ENCODE data around the gene KCNMA1.

KCNMA1 gene

GRCh38 chr10:77226020-77226419 is 411.6 kb downstream of the KCNMA1 start:
- Histone ChIP-seq H3K9me3 (ENCODE audit: control insufficient read depth, low read depth, low read length) (no peaks in the 10 kb centered on the region), H3K36me3 (ENCODE audit: control insufficient read depth, low read depth, low read length) (no peaks in the 10 kb centered on the region), H3K4me1 (ENCODE audit: control insufficient read depth, low read depth, low read length) (no peaks in the 10 kb centered on the region)

GRCh38 chr10:77223526-77224460 is 413.8 kb downstream of the KCNMA1 start:
- Histone ChIP-seq H3K27me3 (ENCODE audit: control insufficient read depth, insufficient read depth, low read length) (no peaks in the 10 kb centered on the region), H3K9ac (ENCODE audit: low read length) (no peak overlapping the region), H3K4me3 (ENCODE audit: low read length) (no peak overlapping the region), H3K9me3 (ENCODE audit: control insufficient read depth, low read depth, low read length) (no peaks in the 10 kb centered on the region), H3K36me3 (ENCODE audit: control insufficient read depth, low read depth, low read length) (no peaks in the 10 kb centered on the region), H3K27ac (ENCODE audit: low read length) (no peak overlapping the region), H3K4me1 (ENCODE audit: control insufficient read depth, low read depth, low read length) (no peaks in the 10 kb centered on the region)

More at GRCh38 chr10:77226020-77226419, 411.6 kb downstream of the KCNMA1 start:
- H3K4me3 ChIP-seq (ENCODE audit: low read length) = no peak overlapping the region
- H3K9ac ChIP-seq (ENCODE audit: low read length) = no peak overlapping the region
- no peaks in the 10 kb centered on the region for H3K27me3 ChIP-seq (ENCODE audit: control insufficient read depth, insufficient read depth, low read length)
- H3K27ac ChIP-seq (ENCODE audit: low read length) = no peak overlapping the region

GRCh38 chr10:77220150-77220549 is 417.5 kb downstream of the KCNMA1 start:
- no peak overlapping the region for H3K9ac ChIP-seq (ENCODE audit: low read length)
- H3K36me3 ChIP-seq (ENCODE audit: control insufficient read depth, low read depth, low read length) = no peaks in the 10 kb centered on the region
- no peaks in the 10 kb centered on the region for H3K9me3 ChIP-seq (ENCODE audit: control insufficient read depth, low read depth, low read length)
- H3K27me3 ChIP-seq (ENCODE audit: control insufficient read depth, insufficient read depth, low read length) = no peaks in the 10 kb centered on the region
- H3K4me1 ChIP-seq (ENCODE audit: control insufficient read depth, low read depth, low read length) = no peaks in the 10 kb centered on the region
- no peak overlapping the region for H3K4me3 ChIP-seq (ENCODE audit: low read length)
- H3K27ac ChIP-seq (ENCODE audit: low read length) = no peak overlapping the region

- Histone ChIP-seq H3K27me3 (ENCODE audit: control insufficient read depth, insufficient read depth, low read length) (no peaks in the 10 kb centered on the region), H3K9me3 (ENCODE audit: control insufficient read depth, low read depth, low read length) (no peaks in the 10 kb centered on the region), H3K4me1 (ENCODE audit: control insufficient read depth, low read depth, low read length) (no peaks in the 10 kb centered on the region), H3K27ac (ENCODE audit: low read length) (no peak overlapping the region), H3K4me3 (ENCODE audit: low read length) (no peak overlapping the region), H3K36me3 (ENCODE audit: control insufficient read depth, low read depth, low read length) (no peaks in the 10 kb centered on the region), H3K9ac (ENCODE audit: low read length) (no peak overlapping the region)
These were observed 418.6 kb downstream of the KCNMA1 start for GRCh38 chr10:77219046-77219445.

GRCh38 chr10:77214799-77215198 is 422.8 kb downstream of the KCNMA1 start:
- Histone ChIP-seq H3K27ac (ENCODE audit: low read length) (no peak overlapping the region), H3K9me3 (ENCODE audit: control insufficient read depth, low read depth, low read length) (no peaks in the 10 kb centered on the region), H3K27me3 (ENCODE audit: control insufficient read depth, insufficient read depth, low read length) (no peaks in the 10 kb centered on the region), H3K4me1 (ENCODE audit: control insufficient read depth, low read depth, low read length) (no peaks in the 10 kb centered on the region), H3K36me3 (ENCODE audit: control insufficient read depth, low read depth, low read length) (no peaks in the 10 kb centered on the region), H3K9ac (ENCODE audit: low read length) (no peak overlapping the region), H3K4me3 (ENCODE audit: low read length) (no peak overlapping the region)

- no peaks in the 10 kb centered on the region for H3K36me3 ChIP-seq (ENCODE audit: control insufficient read depth, low read depth, low read length)
- H3K27me3 ChIP-seq (ENCODE audit: control insufficient read depth, insufficient read depth, low read length) = no peaks in the 10 kb centered on the region
- H3K9me3 ChIP-seq (ENCODE audit: control insufficient read depth, low read depth, low read length) = no peaks in the 10 kb centered on the region
- no peak overlapping the region for H3K27ac ChIP-seq (ENCODE audit: low read length)
- H3K4me1 ChIP-seq (ENCODE audit: control insufficient read depth, low read depth, low read length) = no peaks in the 10 kb centered on the region
- no peak overlapping the region for H3K9ac ChIP-seq (ENCODE audit: low read length)
- H3K4me3 ChIP-seq (ENCODE audit: low read length) = no peak overlapping the region
These were observed 425.0 kb downstream of the KCNMA1 start for GRCh38 chr10:77212632-77213031.

GRCh38 chr10:77210645-77211044 is 427.0 kb downstream of the KCNMA1 start:
- Histone ChIP-seq H3K9me3 (ENCODE audit: control insufficient read depth, low read depth, low read length) (no peaks in the 10 kb centered on the region), H3K36me3 (ENCODE audit: control insufficient read depth, low read depth, low read length) (no peaks in the 10 kb centered on the region), H3K27ac (ENCODE audit: low read length) (no peak overlapping the region), H3K9ac (ENCODE audit: low read length) (no peak overlapping the region), H3K4me3 (ENCODE audit: low read length) (no peak overlapping the region), H3K4me1 (ENCODE audit: control insufficient read depth, low read depth, low read length) (no peaks in the 10 kb centered on the region), H3K27me3 (ENCODE audit: control insufficient read depth, insufficient read depth, low read length) (no peaks in the 10 kb centered on the region)

GRCh38 chr10:77208684-77209256 is 428.8 kb downstream of the KCNMA1 start:
- Histone ChIP-seq H3K4me1 (ENCODE audit: control insufficient read depth, low read depth, low read length) (no peaks in the 10 kb centered on the region), H3K4me3 (ENCODE audit: low read length) (no peak overlapping the region), H3K36me3 (ENCODE audit: control insufficient read depth, low read depth, low read length) (no peaks in the 10 kb centered on the region), H3K9me3 (ENCODE audit: control insufficient read depth, low read depth, low read length) (no peaks in the 10 kb centered on the region), H3K27me3 (ENCODE audit: control insufficient read depth, insufficient read depth, low read length) (no peaks in the 10 kb centered on the region), H3K9ac (ENCODE audit: low read length) (no peak overlapping the region), H3K27ac (ENCODE audit: low read length) (no peak overlapping the region)

- Histone ChIP-seq H3K9ac (ENCODE audit: low read length) (no peak overlapping the region), H3K4me3 (ENCODE audit: low read length) (no peak overlapping the region), H3K9me3 (ENCODE audit: control insufficient read depth, low read depth, low read length) (no peaks in the 10 kb centered on the region), H3K27ac (ENCODE audit: low read length) (no peak overlapping the region), H3K27me3 (ENCODE audit: control insufficient read depth, insufficient read depth, low read length) (no peaks in the 10 kb centered on the region), H3K4me1 (ENCODE audit: control insufficient read depth, low read depth, low read length) (no peaks in the 10 kb centered on the region), H3K36me3 (ENCODE audit: control insufficient read depth, low read depth, low read length) (no peaks in the 10 kb centered on the region)
These were observed 429.8 kb downstream of the KCNMA1 start for GRCh38 chr10:77207828-77208185.

- no peaks in the 10 kb centered on the region for H3K9me3 ChIP-seq (ENCODE audit: control insufficient read depth, low read depth, low read length)
- H3K27me3 ChIP-seq (ENCODE audit: control insufficient read depth, insufficient read depth, low read length) = no peaks in the 10 kb centered on the region
- no peaks in the 10 kb centered on the region for H3K4me1 ChIP-seq (ENCODE audit: control insufficient read depth, low read depth, low read length)
- no peak overlapping the region for H3K9ac ChIP-seq (ENCODE audit: low read length)
- H3K27ac ChIP-seq (ENCODE audit: low read length) = no peak overlapping the region
- H3K4me3 ChIP-seq (ENCODE audit: low read length) = no peak overlapping the region
- H3K36me3 ChIP-seq (ENCODE audit: control insufficient read depth, low read depth, low read length) = no peaks in the 10 kb centered on the region
These were observed 430.3 kb downstream of the KCNMA1 start for GRCh38 chr10:77207182-77207827.

- H3K27me3 ChIP-seq (ENCODE audit: control insufficient read depth, insufficient read depth, low read length) = no peaks in the 10 kb centered on the region
- H3K27ac ChIP-seq (ENCODE audit: low read length) = no peak overlapping the region
- no peak overlapping the region for H3K4me3 ChIP-seq (ENCODE audit: low read length)
- H3K9ac ChIP-seq (ENCODE audit: low read length) = no peak overlapping the region
- H3K36me3 ChIP-seq (ENCODE audit: control insufficient read depth, low read depth, low read length) = no peaks in the 10 kb centered on the region
- no peaks in the 10 kb centered on the region for H3K4me1 ChIP-seq (ENCODE audit: control insufficient read depth, low read depth, low read length)
- no peaks in the 10 kb centered on the region for H3K9me3 ChIP-seq (ENCODE audit: control insufficient read depth, low read depth, low read length)
These were observed 432.5 kb downstream of the KCNMA1 start for GRCh38 chr10:77205135-77205534.

Data from iPS-18a (cell line).